GM12864 (cell line): ENCODE data around the gene HMGCS1.
"Not testable (repeated sequence)": the region's sequence is repeated elsewhere in the genome, so short reads cannot be mapped to it uniquely, and the experiment has no call there.

Source experiments
- DNase-seq: peaks from one replicate; pipeline ENCODE4 v3.0.0-alpha.2; 2011; ENCODE audit warnings: low read depth
- H3K4me3 ChIP-seq: 2 replicates; pipeline ENCODE4 v1.5.1; 2011; ENCODE audit warnings: mild to moderate bottlenecking, low read depth, low read length, control low read depth
- TF ChIP-seq, protein P1 (sequence below): IDR thresholded peaks from 2 replicates; pipeline ENCODE4 v1.5.1; 2011; ENCODE audit warnings: low read depth, mild to moderate bottlenecking, moderate library complexity, low read length, control low read depth, inconsistent platforms; ENCODE audit errors: missing control alignments

HMGCS1 gene

DNA sequence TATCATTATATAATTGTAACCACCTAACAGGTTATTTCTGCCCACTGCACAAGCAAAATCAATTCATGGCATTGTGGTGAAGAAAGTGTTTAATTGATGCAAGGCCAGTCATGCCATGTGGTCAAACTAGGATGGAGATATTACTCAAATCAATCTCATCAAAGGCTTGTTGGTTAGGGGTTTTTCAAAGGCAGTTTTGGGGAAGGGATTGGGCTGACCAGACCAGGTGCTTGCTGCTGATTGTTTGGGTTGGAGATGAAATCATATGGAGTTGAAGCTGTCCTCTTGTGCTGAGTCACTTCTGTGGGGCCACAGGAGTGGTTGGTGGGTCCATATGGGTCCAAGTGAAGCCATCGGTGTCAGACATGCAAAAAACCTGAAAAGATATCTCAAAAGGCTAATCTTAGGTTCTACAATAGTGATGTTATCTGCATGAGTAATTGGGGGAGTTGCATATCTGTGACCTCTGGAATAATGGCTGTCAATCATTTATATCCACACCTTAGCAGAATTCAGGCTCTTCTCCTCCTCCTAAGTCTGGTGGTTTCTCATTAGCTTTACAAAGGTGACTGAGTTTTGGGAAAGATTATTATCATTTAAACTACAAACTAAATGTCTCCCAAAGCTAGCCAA is 44.9 kb downstream of the HMGCS1 start:
- DNase-seq = peak; percentile 22
- TF ChIP-seq, protein P1, sequence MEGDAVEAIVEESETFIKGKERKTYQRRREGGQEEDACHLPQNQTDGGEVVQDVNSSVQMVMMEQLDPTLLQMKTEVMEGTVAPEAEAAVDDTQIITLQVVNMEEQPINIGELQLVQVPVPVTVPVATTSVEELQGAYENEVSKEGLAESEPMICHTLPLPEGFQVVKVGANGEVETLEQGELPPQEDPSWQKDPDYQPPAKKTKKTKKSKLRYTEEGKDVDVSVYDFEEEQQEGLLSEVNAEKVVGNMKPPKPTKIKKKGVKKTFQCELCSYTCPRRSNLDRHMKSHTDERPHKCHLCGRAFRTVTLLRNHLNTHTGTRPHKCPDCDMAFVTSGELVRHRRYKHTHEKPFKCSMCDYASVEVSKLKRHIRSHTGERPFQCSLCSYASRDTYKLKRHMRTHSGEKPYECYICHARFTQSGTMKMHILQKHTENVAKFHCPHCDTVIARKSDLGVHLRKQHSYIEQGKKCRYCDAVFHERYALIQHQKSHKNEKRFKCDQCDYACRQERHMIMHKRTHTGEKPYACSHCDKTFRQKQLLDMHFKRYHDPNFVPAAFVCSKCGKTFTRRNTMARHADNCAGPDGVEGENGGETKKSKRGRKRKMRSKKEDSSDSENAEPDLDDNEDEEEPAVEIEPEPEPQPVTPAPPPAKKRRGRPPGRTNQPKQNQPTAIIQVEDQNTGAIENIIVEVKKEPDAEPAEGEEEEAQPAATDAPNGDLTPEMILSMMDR = no peak
- no peak overlapping the region for H3K4me3 ChIP-seq

DNA sequence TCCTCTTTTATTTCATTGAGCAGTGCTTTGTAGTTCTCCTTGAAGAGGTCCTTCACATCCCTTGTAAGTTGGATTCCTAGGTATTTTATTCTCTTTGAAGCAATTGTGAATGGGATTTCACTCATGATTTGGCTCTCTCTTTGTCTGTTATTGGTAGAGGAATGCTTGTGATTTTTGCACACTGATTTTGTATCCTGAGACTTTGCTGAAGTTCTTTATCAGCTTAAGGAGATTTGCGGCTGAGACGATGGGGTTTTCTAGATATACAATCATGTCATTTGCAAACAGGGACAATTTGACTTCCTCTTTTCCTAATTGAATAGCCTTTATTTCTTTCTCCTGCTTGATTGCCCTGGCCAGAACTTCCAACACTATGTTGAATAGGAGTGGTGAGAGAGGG is 50.9 kb downstream of the HMGCS1 start:
- H3K4me3 ChIP-seq, DNase-seq: not testable (repeated sequence)

DNA sequence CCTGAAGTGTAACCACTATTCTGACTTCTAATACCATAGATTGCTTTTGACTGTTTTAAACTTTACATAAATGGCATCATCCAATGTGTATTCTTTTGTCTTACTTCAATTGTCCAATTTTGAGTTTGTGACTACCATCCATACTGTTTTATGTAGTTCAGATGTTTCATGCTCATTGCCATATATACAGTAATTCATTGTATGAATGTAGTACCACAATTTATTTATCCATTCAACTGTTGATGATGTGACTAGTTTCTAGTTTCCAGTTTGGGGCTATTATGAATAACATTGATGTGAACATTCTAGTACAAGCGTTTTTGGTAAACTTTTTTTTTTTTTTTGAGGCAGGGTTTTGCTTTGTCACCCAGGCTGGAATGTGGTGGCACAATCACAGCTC is 55.1 kb downstream of the HMGCS1 start:
- no peak for DNase-seq

DNA sequence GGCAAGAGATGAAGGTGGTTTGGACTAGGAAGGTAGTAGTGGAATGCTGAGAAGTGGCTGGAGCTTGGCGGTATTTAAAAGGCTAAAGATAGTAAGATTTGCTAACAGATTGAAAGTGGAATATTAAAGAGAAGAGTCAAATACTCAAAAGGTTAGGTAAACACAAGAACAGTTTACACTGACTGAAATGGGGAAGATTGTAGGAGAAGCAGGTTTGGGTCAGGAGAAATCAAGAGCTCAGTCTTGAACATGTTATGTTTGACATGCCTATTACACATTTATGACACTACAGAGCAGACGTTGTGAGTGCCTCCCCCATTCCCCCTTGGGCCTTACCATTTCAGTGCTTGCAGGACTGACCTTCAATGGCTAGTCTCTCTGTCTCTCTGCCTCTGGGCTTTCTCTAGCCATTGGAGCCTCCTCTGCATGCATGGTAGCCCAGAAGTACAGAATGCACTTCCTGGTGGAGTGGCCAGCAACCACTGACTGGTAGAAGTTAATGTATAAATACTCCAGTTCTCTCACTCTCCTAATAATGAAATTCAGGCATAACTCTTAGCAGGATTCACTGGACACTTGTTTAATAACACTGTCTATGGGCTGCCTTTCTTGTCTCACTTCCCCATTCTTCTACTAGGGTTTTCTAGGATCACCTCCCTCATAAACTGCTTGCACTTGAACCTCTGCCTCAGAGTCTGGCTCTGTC is 56.8 kb downstream of the HMGCS1 start:
- H3K4me3 ChIP-seq = no peak overlapping the region
- no peak for DNase-seq
- TF ChIP-seq, protein P1 = no peak

More for the DNA sequence above, 55.1 kb downstream of the HMGCS1 start:
- TF ChIP-seq, protein P1 = no peak
- no peak overlapping the region for H3K4me3 ChIP-seq

DNA sequence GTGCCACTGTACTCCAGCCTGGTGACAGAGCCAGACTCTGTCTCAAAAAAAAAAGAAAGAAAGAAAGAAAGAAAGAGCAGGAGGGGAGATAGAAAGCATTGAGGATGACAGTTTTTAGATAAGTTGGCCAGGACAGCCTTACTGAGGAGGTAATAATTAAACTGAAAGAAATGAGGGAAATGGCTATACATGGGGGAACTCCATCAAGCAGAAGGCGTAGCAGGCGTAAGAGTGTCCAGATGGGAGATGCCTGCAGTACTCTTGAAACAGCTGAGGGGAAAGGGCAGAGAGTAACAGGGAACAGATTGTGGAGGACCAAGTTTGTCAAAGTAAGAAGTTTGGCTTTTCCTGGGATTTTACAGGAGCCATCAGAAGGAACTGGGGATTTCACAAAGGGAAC is 57.5 kb downstream of the HMGCS1 start:
- no peak overlapping the region for H3K4me3 ChIP-seq
- DNase-seq = no peak
- TF ChIP-seq, protein P1 = no peak

DNA sequence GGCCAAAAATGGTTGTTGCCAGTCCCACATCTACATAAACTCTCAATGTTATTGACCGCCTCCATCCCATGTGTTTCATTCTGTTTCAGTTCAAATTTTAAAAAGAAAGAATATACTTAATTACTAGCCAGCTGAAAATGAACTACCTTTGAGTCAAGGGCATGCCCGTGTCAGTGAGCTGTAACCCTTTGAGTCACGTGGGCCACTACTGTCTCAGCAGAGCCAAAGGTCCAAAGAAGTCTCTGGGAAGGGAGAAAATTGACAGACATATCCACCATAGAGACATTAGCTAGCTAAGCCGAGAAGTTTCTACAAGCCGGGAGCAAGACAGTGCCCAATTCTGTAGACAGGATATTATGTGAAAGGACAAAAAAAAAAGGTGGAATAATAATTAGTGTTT is 61.5 kb downstream of the HMGCS1 start:
- H3K4me3 ChIP-seq = no peak overlapping the region
- DNase-seq = no peak
- TF ChIP-seq, protein P1 = no peak

DNA sequence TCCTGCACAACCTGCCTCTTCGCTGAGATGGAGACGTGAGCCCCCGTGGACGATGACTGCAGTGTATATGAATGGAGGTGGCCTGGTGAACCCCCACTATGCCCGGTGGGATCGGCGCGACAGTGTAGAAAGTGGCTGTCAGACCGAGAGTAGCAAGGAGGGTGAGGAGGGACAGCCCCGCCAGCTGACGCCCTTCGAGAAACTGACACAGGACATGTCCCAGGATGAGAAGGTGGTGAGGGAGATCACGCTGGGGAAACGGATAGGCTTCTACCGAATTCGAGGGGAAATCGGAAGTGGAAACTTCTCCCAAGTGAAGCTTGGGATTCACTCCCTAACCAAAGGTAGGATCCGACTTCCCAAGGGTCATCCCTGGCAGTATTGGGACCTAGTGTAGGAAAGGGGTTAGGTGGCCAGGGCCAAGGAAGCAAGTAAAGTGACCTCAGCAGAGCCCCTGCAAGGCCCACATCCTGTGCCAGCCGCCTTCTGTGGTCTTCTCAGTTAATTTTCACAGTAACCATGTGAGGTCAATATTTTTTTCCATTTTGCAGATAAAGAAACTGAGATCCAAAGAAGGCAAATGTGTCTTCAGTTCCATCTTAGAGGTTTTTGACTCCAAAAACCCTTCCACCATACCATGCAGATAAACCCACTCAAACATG is 67.4 kb downstream of the HMGCS1 start:
- TF ChIP-seq, protein P1 = no peak
- H3K4me3 ChIP-seq = peak overlapping the region; percentile 7
- DNase-seq = no peak
